HG03342 (cell line): ENCODE data around the gene WNT2B.
"Not testable (repeated sequence)": the region's sequence is repeated elsewhere in the genome, so short reads cannot be mapped to it uniquely, and the experiment has no call there.

Experiments
- ATAC-seq: cut with Tn5 transposase; IDR thresholded peaks from one replicate; pipeline ENCODE4 v1.9.1; 2021; ENCODE audit warnings: mild to moderate bottlenecking, moderate library complexity; ENCODE audit not compliant: unreplicated experiment

The WNT2B gene

GRCh38 chr1:112508278-112509004 is at the start of gene WNT2B:
TSS of gene WNT2B (plus strand) at chr1:112508965. CDS start at chr1:112509263, 298 bp downstream.
- no peak for ATAC-seq

DNA sequence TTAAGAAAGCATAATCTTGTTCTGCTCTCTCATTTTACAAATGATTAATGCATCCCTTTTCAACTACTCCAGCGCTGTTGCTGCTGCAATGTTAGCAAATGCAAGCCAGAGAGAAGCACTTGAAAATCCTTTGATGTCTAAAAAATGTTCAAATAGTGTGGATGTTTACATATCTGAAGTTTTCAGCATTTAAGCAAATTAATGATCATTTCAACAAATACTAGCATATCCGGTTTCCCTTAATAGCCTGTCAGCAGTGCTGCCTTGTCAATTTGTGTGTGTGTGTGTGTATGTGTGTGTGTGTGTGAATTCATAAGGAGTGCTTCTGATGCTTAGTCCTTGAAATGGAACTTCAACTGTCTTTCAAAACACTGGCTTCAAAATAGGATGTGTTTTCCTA is 48.1 kb upstream of the WNT2B start:
- ATAC-seq: no peak

GRCh38 chr1:112461200-112461871 is 47.4 kb upstream of the WNT2B start:
- no peak for ATAC-seq

DNA sequence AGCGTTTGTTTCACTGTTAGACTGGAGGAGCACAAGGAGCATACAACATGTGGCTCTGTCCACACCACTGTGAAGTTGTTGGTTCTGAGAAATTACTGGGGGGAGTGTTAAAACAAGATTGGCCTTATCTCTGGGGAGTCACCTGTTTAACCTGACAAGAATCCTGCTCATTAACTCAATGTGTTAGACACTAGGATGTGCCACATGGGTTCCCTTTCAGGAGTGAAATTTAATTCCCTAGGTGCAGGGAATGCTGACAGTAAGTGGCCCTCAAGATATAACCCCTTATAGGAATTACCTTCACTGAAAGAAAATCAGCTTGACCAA is 45.8 kb upstream of the WNT2B start:
- ATAC-seq: no peak

DNA sequence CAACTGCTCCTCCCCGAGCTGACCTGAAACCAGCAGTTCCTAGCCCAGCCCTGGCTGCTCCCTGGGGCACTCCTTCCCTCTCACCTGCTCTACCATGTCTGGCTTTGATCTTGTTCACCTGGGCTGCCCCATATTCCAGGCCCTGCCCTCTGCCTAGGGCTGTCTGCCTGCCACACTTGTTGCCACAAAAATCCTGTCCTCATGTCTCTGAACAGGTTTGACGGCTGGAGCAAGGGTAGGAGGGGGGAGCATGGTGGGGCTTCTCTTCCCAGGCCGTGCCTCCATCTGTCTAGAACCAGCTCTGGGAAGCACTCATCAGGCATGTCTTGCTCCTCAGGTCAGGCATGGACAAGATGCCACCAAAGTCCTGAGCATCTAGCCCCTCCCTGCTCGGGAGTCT is 44.3 kb upstream of the WNT2B start:
- ATAC-seq: no peak

GRCh38 chr1:112465122-112465521 is 43.6 kb upstream of the WNT2B start:
- ATAC-seq: no peak

GRCh38 chr1:112466078-112466660 is 42.6 kb upstream of the WNT2B start:
- peak; percentile 97 for ATAC-seq

DNA sequence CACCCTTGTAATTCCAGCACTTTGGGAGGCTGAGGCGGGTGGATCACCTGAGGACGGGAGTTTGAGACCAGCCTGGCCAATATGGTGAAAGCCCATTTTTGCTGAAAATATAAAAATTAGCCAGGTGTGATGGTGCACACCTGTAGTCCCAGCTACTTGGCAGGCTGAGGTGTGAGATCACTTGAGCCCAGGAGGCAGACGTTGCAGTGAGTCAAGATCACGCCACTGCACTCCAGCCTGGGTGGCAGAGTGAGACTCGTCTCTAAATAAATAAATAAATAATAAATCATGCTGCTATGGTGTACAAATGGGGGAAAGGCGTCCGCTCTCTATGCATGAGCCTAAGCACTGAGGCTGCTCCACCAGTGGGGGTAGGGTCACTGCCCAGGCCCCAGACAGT is 38.4 kb upstream of the WNT2B start:
- ATAC-seq: not testable (repeated sequence)

DNA sequence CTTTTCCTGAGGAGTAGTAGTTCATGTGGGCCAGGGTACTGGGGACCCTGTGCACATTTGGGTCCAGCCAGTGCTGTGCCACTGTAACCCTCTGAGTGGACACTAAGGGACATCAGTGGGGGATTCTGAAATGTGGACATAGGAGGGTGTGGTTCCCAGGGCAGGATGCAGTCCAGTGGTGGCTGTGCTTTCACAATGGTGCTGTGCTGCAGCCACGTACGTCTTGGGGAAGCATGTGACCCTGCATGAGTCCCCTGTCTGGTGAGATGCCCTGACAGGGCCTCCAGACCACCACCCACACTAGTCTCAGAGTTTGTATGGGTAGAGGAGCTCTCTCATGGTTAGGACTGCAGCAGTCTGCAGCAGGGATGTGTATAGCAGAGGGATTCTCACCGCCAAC is 37.8 kb upstream of the WNT2B start:
- ATAC-seq: no peak

GRCh38 chr1:112472142-112472541 is 36.6 kb upstream of the WNT2B start:
- ATAC-seq: no peak

DNA sequence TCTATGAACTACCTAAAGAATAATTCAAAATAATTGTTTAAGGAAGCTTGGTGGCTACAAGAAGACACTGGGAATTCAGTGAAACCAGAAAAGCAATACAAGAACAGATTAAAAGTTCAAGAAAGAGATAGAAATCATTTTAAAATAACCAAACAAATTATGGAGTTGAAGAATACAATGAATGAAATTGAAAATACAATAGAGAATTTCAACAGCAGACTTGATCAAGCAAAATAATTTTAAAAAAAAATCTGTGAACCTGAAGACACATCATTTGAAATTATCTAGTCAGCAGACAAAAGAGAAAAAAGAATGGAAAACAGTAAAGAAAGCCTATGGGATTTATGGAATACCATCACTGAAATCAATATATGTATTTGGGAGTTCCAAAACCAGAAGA is 31.2 kb upstream of the WNT2B start:
- no peak for ATAC-seq

- no peak for ATAC-seq
Measured at GRCh38 chr1:112478314-112478713, 30.5 kb upstream of the WNT2B start.

GRCh38 chr1:112486063-112486462 is 22.7 kb upstream of the WNT2B start:
- not testable (repeated sequence) for ATAC-seq

DNA sequence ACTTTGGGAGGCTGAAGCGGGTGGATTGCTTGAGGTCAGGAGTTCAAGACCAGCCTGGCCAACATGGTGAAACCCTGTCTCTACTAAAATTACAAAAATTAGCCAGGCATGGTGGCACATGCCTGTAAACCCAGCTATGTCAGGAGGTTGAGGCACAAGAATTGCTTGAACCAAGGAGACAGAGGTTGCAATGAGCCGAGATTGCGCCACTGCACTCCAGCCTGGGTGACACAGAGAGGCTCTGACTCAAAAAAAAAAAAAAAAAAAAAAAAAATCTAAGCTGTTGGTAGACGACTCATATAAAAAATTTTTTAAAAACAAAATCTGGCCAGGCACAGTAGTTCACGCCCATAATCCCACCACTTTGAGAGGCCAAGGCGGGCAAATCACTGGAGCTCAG is 21.1 kb upstream of the WNT2B start:
- not testable (repeated sequence) for ATAC-seq

GRCh38 chr1:112488141-112488540 is 20.6 kb upstream of the WNT2B start:
- no peak for ATAC-seq

- no peak for ATAC-seq
Measured at GRCh38 chr1:112492076-112492475, 16.7 kb upstream of the WNT2B start.

DNA sequence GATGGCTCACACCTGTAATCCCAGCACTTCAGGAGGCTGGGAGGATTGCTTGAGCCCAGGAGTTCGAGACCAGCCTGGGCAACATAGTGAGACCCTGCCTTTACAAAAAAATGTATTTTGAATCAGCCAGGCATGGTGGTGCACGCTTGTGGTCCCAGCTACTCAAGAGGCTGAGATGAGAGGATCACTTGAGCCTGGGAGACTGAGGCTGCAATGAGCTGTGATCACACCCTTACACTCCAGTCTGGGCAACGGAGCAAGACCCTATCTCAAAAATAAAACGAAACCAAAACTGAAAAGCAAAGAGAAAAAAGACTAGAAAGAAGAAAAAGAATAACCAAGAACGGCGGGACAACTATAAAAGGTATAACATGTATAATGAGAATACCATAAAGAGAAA is 15.4 kb upstream of the WNT2B start:
- ATAC-seq: no peak

DNA sequence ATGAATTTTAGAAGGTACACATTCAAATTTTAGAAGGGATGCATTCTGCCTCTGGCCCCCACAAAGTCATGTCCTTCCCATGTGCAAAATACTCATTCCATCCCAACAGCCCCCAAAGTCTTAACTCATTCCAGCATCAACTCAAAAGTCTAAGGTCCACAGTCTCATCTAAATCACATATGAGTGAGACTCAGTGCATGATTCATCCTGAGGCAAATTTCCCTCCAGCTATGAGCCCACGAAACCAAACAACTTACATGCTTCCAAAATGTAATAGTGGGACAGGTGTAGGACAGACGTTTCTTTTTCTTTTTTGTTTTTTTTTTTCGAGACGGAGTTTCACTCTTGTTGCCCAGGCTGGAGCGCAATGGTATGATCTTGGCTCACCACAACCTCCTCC is 12.5 kb upstream of the WNT2B start:
- no peak for ATAC-seq

DNA sequence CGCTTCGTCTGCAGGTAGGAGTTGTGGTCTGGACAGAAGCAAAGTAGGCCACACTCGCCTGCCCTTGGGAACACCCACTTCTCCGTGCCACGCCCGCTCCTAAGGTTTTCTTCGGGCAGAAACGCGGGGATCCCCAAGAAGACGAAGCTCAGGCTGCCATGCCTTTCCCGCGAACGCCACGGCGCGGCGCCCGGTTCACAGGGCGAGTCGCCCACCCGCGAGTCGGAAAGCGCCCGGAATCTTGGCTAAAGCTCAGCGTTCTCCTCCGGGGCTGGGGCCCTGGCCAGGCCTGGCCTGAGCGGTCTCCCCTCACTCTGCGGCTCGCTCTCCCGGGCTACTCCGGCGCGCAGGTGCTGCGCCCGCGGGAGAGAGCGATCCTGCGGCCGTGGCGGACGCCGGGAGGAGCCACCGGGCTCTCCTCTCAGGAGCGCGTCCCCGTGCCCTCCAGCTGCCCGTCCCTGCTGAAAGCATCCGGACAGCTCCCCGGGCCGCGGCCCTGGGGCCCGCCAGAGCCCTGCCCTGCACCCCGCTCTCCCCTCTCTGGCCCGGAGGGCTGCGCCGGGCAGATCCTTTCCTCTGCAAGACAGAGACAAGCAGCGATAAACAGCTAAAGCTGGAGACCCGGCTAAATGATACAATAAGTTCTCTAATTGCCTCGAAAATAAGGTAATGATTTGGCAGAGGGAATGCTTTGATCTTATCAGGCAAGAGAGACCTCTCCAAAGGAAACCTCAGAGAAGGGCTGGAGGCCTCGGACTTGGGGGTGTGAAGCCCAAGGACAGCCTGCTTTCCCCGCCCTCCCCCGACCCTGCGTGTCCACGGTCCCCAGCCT is 6.7 kb upstream of the WNT2B start:
- ATAC-seq: peak; percentile 67

- ATAC-seq: no peak
Measured at GRCh38 chr1:112502826-112503225, 5.9 kb upstream of the WNT2B start.

- no peak for ATAC-seq
Measured at GRCh38 chr1:112504001-112504660, 4.6 kb upstream of the WNT2B start.
